ENCODE measurements around the gene ATG2B.

ATG2B gene

GRCh38 chr14:96255501-96256366 lies 107.4 kb downstream of the ATG2B start, which contains the start of gene BDKRB1:
BDKRB1 (plus strand) TSS chr14:96256210; CDS start chr14:96263683, 7,473 bp downstream.
- Histone ChIP-seq H3K9me3 (ENCODE audit: low read depth, low read length) (peaks cover 3% of the 10 kb centered on the region; the same call in 1 of the 2 replicates), H3K27ac (no peak within 1 kb of the TSS), H3K4me3 (no peak within 1 kb of the TSS), H3K36me3 (ENCODE audit: insufficient read depth, low read length) (no peaks in the 10 kb centered on the region), H3K9ac (ENCODE audit: insufficient read length) (no peak within 1 kb of the TSS)
- no peak for DNase-seq (ENCODE audit: low read depth, low spot score)
- TF ChIP-seq EZH2 (IDR thresholded peaks at IDR 0.05) (no peak), POLR2AphosphoS5 (IDR thresholded peaks at IDR 0.05; ENCODE audit: borderline replicate concordance, low read depth, low read length) (no peak), FOXP2 (optimal IDR thresholded peaks at IDR 0.05; ENCODE audit: control extremely low read depth, extremely low read length, insufficient read depth) (no peak)

GRCh38 chr14:96254687-96255086 lies 108.5 kb downstream of the ATG2B start:
- H3K4me3 ChIP-seq: no peak overlapping the region
- H3K27ac ChIP-seq: no peak overlapping the region

GRCh38 chr14:96252999-96253539 lies 110.1 kb downstream of the ATG2B start:
- TF ChIP-seq FOXP2 (optimal IDR thresholded peaks at IDR 0.05; ENCODE audit: control extremely low read depth, extremely low read length, insufficient read depth): no peak
- no peak for TF ChIP-seq POLR2AphosphoS5 (IDR thresholded peaks at IDR 0.05; ENCODE audit: borderline replicate concordance, low read depth, low read length)
- no peak for TF ChIP-seq EZH2 (IDR thresholded peaks at IDR 0.05)
- no peak overlapping the region for H3K9ac ChIP-seq (ENCODE audit: insufficient read length)
- H3K9me3 ChIP-seq (ENCODE audit: low read depth, low read length): no peaks in the 10 kb centered on the region
- H3K36me3 ChIP-seq (ENCODE audit: insufficient read depth, low read length): no peaks in the 10 kb centered on the region
- no peak overlapping the region for H3K27ac ChIP-seq
- DNase-seq (ENCODE audit: low read depth, low spot score): no peak
- H3K4me3 ChIP-seq: no peak overlapping the region

More at GRCh38 chr14:96254687-96255086, 108.5 kb downstream of the ATG2B start:
- TF ChIP-seq EZH2 (IDR thresholded peaks at IDR 0.05) (no peak), POLR2AphosphoS5 (IDR thresholded peaks at IDR 0.05; ENCODE audit: borderline replicate concordance, low read depth, low read length) (no peak), FOXP2 (optimal IDR thresholded peaks at IDR 0.05; ENCODE audit: control extremely low read depth, extremely low read length, insufficient read depth) (no peak)
- Histone ChIP-seq H3K36me3 (ENCODE audit: insufficient read depth, low read length) (no peaks in the 10 kb centered on the region), H3K9me3 (ENCODE audit: low read depth, low read length) (peaks cover 3% of the 10 kb centered on the region; the same call in 1 of the 2 replicates), H3K9ac (ENCODE audit: insufficient read length) (no peak overlapping the region)
- no peak for DNase-seq (ENCODE audit: low read depth, low spot score)

- TF ChIP-seq FOXP2 (optimal IDR thresholded peaks at IDR 0.05; ENCODE audit: control extremely low read depth, extremely low read length, insufficient read depth): no peak
- no peak for TF ChIP-seq POLR2AphosphoS5 (IDR thresholded peaks at IDR 0.05; ENCODE audit: borderline replicate concordance, low read depth, low read length)
- no peak for TF ChIP-seq EZH2 (IDR thresholded peaks at IDR 0.05)
- Histone ChIP-seq H3K27ac (no peak overlapping the region), H3K9ac (ENCODE audit: insufficient read length) (no peak overlapping the region), H3K9me3 (ENCODE audit: low read depth, low read length) (no peaks in the 10 kb centered on the region), H3K36me3 (ENCODE audit: insufficient read depth, low read length) (no peaks in the 10 kb centered on the region), H3K4me3 (no peak overlapping the region)
- no peak for DNase-seq (ENCODE audit: low read depth, low spot score)
Measured at GRCh38 chr14:96252323-96252998, 110.7 kb downstream of the ATG2B start.

- no peak overlapping the region for H3K9ac ChIP-seq (ENCODE audit: insufficient read length)
- TF ChIP-seq POLR2AphosphoS5 (IDR thresholded peaks at IDR 0.05; ENCODE audit: borderline replicate concordance, low read depth, low read length): no peak
- TF ChIP-seq FOXP2 (optimal IDR thresholded peaks at IDR 0.05; ENCODE audit: control extremely low read depth, extremely low read length, insufficient read depth): no peak
- no peak for TF ChIP-seq EZH2 (IDR thresholded peaks at IDR 0.05)
- DNase-seq (ENCODE audit: low read depth, low spot score): no peak
- no peak overlapping the region for H3K27ac ChIP-seq
- no peaks in the 10 kb centered on the region for H3K9me3 ChIP-seq (ENCODE audit: low read depth, low read length)
- no peaks in the 10 kb centered on the region for H3K36me3 ChIP-seq (ENCODE audit: insufficient read depth, low read length)
- H3K4me3 ChIP-seq: no peak overlapping the region
Measured at GRCh38 chr14:96251656-96252155, 111.4 kb downstream of the ATG2B start.

- Histone ChIP-seq H3K9me3 (ENCODE audit: low read depth, low read length) (no peaks in the 10 kb centered on the region), H3K27ac (no peak overlapping the region), H3K36me3 (ENCODE audit: insufficient read depth, low read length) (no peaks in the 10 kb centered on the region), H3K9ac (ENCODE audit: insufficient read length) (no peak overlapping the region), H3K4me3 (no peak overlapping the region)
- TF ChIP-seq POLR2AphosphoS5 (IDR thresholded peaks at IDR 0.05; ENCODE audit: borderline replicate concordance, low read depth, low read length) (no peak), EZH2 (IDR thresholded peaks at IDR 0.05) (no peak), FOXP2 (optimal IDR thresholded peaks at IDR 0.05; ENCODE audit: control extremely low read depth, extremely low read length, insufficient read depth) (no peak)
- no peak for DNase-seq (ENCODE audit: low read depth, low spot score)
Measured at GRCh38 chr14:96250485-96250884, 112.7 kb downstream of the ATG2B start.

GRCh38 chr14:96249029-96249428 lies 114.1 kb downstream of the ATG2B start:
- Histone ChIP-seq H3K27ac (no peak overlapping the region), H3K36me3 (ENCODE audit: insufficient read depth, low read length) (no peaks in the 10 kb centered on the region), H3K9me3 (ENCODE audit: low read depth, low read length) (no peaks in the 10 kb centered on the region), H3K4me3 (no peak overlapping the region), H3K9ac (ENCODE audit: insufficient read length) (no peak overlapping the region)
- no peak for DNase-seq (ENCODE audit: low read depth, low spot score)
- TF ChIP-seq EZH2 (IDR thresholded peaks at IDR 0.05) (no peak), FOXP2 (optimal IDR thresholded peaks at IDR 0.05; ENCODE audit: control extremely low read depth, extremely low read length, insufficient read depth) (no peak), POLR2AphosphoS5 (IDR thresholded peaks at IDR 0.05; ENCODE audit: borderline replicate concordance, low read depth, low read length) (no peak)

- no peak for DNase-seq (ENCODE audit: low read depth, low spot score)
- no peak overlapping the region for H3K4me3 ChIP-seq
- TF ChIP-seq FOXP2 (optimal IDR thresholded peaks at IDR 0.05; ENCODE audit: control extremely low read depth, extremely low read length, insufficient read depth) (no peak), POLR2AphosphoS5 (IDR thresholded peaks at IDR 0.05; ENCODE audit: borderline replicate concordance, low read depth, low read length) (no peak), EZH2 (IDR thresholded peaks at IDR 0.05) (no peak)
- no peak overlapping the region for H3K9ac ChIP-seq (ENCODE audit: insufficient read length)
- no peak overlapping the region for H3K27ac ChIP-seq
- no peaks in the 10 kb centered on the region for H3K36me3 ChIP-seq (ENCODE audit: insufficient read depth, low read length)
- no peaks in the 10 kb centered on the region for H3K9me3 ChIP-seq (ENCODE audit: low read depth, low read length)
Measured at GRCh38 chr14:96247031-96247430, 116.1 kb downstream of the ATG2B start.
